NCI-H146 treated with DMSO at 0.1 percent for 48 hours (cell line): ENCODE results near the gene SNAP47.

Experiments
- DNase-seq: peaks from one replicate; lab custom pipeline; 2025; ENCODE audit not compliant: unreplicated experiment; lab: John Stamatoyannopoulos, UW

Gene SNAP47

GRCh38 chr1:227795732-227796131, 60.5 kb downstream of the SNAP47 start:
- DNase-seq, result no peak

- no peak for DNase-seq
Measured at GRCh38 chr1:227796359-227796915, 61.2 kb downstream of the SNAP47 start.

DNA sequence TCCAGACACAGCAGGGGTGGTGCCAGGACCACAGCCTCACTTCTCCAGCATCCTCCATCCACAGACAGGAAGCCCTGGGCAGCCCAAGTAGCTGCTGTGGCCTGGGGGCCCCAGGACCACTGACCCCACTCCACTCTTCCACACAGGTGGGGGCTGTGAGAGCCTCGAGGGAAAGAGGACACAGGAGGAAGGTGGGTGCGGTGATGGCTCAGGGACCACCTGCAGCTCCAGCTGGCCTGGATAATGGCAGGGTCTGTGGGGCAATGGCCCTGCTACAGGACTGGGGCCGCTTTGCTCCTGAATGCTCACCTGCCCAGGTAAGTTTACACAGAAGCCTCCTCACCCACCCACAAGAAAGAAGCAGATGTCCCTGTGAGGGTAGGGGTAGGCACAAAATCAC, 61.9 kb downstream of the SNAP47 start:
- DNase-seq, result peak; percentile 31

DNA sequence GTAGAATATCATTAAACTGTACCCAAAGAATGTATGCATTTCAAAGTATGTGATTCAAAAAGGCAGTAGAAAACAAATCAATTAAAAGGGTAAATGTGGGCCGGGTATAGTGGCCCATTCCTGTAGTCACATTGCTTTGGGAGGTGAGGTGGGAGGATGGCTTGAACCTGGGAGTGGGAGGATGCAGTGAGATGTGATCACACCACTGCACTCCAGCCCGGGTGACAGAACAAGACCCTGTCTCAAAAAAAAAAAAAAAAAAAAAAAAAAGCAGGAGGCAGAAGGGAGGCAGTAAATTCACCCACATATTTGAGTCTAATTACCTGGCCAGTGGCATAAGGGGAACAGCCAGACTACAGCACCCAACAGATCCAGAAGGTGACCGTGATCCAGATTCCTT, 62.4 kb downstream of the SNAP47 start:
- DNase-seq, result no peak

DNA sequence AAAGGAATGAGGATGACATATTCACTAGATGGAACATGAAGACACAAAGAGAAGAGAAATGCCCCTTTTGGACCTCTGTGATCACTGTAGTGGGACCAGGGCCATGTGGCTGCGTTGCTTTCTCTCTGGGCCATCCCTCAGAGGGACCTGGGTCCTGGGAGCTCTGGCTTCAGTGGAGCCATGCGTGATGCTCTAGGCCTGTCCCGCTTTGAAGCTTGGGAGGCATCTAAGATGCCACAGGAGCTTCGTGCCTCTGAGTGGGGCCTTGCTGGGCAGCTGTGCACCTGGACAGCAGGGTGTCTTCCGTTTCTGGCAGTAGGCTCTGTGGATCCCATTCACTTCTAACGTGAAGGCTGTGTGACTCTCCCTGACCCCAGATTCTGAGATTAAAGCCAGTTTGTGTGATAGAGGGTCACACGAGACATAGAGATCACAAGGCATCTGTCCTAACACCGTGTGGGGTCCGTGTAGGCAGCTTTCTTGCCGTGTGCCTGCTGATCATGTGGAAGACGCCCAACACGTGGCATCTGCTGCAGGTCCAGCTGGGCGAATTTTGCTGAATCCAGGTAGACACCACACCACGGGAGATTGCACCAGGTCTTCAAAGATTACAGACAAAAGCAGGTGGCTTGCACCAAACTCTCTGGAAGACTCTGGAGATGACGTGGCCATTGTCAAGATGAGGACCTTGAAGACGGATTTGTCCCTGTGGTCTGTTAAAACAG, 63.0 kb downstream of the SNAP47 start:
- no peak for DNase-seq

GRCh38 chr1:227799756-227800155, 64.5 kb downstream of the SNAP47 start:
- no peak for DNase-seq

- DNase-seq, result no peak
Measured at GRCh38 chr1:227803933-227804332, 68.7 kb downstream of the SNAP47 start.

GRCh38 chr1:227805606-227806197, 70.5 kb downstream of the SNAP47 start:
- no peak for DNase-seq

DNA sequence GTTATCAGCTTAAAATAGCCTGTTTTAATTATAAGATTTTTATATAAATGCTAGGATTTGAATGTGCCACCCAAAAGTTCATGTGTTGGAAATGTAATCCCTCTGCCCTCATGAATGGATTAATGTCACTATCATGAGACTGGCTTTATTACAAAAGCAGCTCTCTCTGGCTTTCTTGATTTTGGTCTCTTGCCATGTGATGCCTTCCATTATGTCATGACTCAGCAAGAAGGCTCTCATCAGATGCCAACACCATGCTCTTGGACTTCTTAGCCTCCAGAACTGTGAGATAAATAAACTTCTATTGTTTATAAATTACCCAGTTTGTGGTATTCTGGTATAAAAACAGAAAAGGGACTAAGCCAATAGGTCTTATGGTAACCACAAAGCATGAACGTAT, 73.3 kb downstream of the SNAP47 start:
- no peak for DNase-seq

DNA sequence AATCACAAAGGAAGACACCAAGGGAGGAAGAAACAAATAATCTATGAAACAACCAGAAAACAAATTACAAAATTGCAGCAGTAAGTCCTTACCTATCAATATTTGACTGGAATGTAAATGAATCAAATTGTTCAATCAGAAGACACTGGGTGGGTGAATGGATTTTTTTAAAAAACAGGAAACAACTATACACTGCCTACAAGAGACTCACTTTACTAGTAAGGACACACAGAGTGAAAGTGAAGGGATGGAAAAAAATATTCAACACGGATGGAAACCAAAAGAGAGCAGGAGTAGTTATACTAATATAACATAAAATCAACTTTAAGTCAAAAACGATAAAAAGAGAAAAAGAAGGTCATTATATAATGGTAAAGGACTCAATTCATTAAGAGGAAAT, 73.8 kb downstream of the SNAP47 start:
- no peak for DNase-seq

GRCh38 chr1:227813962-227814361, 78.7 kb downstream of the SNAP47 start:
- DNase-seq, result no peak

- DNase-seq, result no peak
Measured at GRCh38 chr1:227815468-227816409, 80.5 kb downstream of the SNAP47 start, which contains the start of gene PRSS38. PRSS38 (plus strand) TSS chr1:227815675; CDS start chr1:227815717, 42 bp downstream.

GRCh38 chr1:227816750-227817446, 81.7 kb downstream of the SNAP47 start:
- DNase-seq, result no peak

DNA sequence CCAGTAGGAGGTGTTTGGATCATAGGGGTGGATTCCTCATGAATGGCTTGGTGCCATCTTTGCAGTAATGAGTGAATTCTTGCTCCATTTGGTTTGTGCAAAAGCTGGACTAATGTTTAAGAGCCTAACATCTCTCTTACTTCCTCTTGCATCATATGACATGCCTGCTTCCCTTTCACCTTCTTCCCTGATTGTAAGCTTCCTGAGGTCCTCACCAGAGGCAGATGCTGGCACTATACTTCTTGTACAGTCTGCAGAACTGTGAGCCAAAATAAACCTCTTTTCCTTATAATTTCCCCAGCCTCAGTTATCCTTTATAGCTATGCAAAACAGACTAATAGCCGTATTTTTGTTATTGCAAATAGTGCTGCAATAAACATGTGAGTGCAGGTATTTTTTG, 88.3 kb downstream of the SNAP47 start:
- DNase-seq, result no peak

- DNase-seq, result no peak
Measured at GRCh38 chr1:227824204-227824603, 89.0 kb downstream of the SNAP47 start.

DNA sequence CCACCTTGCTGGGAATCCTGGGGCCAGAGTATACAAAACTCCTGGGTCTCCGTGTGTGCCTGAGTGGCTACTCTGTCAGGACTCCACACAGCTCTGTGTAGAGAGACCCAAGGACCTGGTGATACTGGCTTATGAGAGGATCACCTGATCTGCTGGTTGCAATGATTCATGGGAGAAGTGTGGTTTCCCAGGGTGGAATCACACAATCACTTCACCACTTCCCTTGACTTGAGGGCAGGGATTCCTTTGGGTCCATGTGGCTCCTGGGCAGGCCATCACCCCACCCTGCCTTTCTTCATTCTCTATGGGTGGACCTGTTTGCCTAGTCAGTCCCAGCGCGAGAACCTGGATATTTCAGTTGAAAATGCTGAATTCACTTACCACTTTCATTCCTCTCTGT, 93.6 kb downstream of the SNAP47 start:
- no peak for DNase-seq
